T-helper 2 cell treated with Interferon-gamma antibody and Interleukin-4, amounts not matched to agents 100 ng/mL and 5 ng/mL, for 36 hours (primary cell): ENCODE data around the gene GLI2. TPM values are rescaled to one million over a fixed set of nuclear protein-coding genes. Genes with fewer than 3 reads are reported as not detected.

ENCODE experiments used
- intact Hi-C: fragments of 100-400 bp; cut with micrococcal nuclease; formaldehyde crosslinking; loops from one replicate; pipeline ENCODE4 v1.15.1; 2023
- total RNA-seq: library from RNA; stranded (reverse); gene quantifications from 2 replicates; pipeline ENCODE4 v1.2.3, GENCODE V29; 2022

The GLI2 gene
- total RNA-seq, 1 donor from 2014 or later, result 0.36 TPM

GRCh38 chr2:120737340-120738101 is 1.9 kb downstream of the GLI2 start:
- intact Hi-C loops, result no loop called here

- intact Hi-C loops, result no loop called here
Observed at GRCh38 chr2:120738117-120738516, 2.4 kb downstream of the GLI2 start.

- intact Hi-C loops, result no loop called here
Observed at GRCh38 chr2:120738786-120739437, 3.2 kb downstream of the GLI2 start.

GRCh38 chr2:120739438-120740090 is 3.9 kb downstream of the GLI2 start:
- intact Hi-C loops, result no loop called here

GRCh38 chr2:120740375-120740764 is 4.7 kb downstream of the GLI2 start:
- intact Hi-C loops, result no loop called here

GRCh38 chr2:120740765-120741524 is 5.3 kb downstream of the GLI2 start:
- intact Hi-C loops, result no loop called here

- intact Hi-C loops, result no loop called here
Observed at GRCh38 chr2:120741571-120742561, 6.2 kb downstream of the GLI2 start.

- intact Hi-C loops, result no loop called here
Observed at GRCh38 chr2:120743657-120744056, 8.0 kb downstream of the GLI2 start.

GRCh38 chr2:120744817-120745216 is 9.1 kb downstream of the GLI2 start:
- intact Hi-C loops, result no loop called here

- intact Hi-C loops, result no loop called here
Observed at GRCh38 chr2:120745420-120746111, 9.9 kb downstream of the GLI2 start.

- intact Hi-C loops, result no loop called here
Observed at GRCh38 chr2:120746144-120746543, 10.5 kb downstream of the GLI2 start.

- intact Hi-C loops, result no loop called here
Observed at GRCh38 chr2:120747281-120747680, 11.6 kb downstream of the GLI2 start.

- intact Hi-C loops, result no loop called here
Observed at GRCh38 chr2:120747706-120748105, 12.0 kb downstream of the GLI2 start.

GRCh38 chr2:120748310-120748709 is 12.6 kb downstream of the GLI2 start:
- intact Hi-C loops, result no loop called here

GRCh38 chr2:120748741-120749140 is 13.1 kb downstream of the GLI2 start:
- intact Hi-C loops, result no loop called here

- intact Hi-C loops, result no loop called here
Observed at GRCh38 chr2:120749506-120750431, 14.1 kb downstream of the GLI2 start.

GRCh38 chr2:120750488-120751210 is 15.0 kb downstream of the GLI2 start:
- intact Hi-C loops, result no loop called here

- intact Hi-C loops, result no loop called here
Observed at GRCh38 chr2:120751553-120751952, 15.9 kb downstream of the GLI2 start.
